CD4-positive, alpha-beta T cell treated with Interferon gamma for 1 hour (primary cell): ENCODE measurements around the gene ROBO3.

Experiments
- DNase-seq: peaks from one replicate; pipeline ENCODE4 v3.0.0-alpha.2; 2020

The ROBO3 gene

GRCh38 chr11:124865181-124865901, at the start of gene ROBO3:
ROBO3 (plus strand) TSS chr11:124865432; CDS start chr11:124865578, 146 bp downstream.
- DNase-seq, result no peak

- no peak for DNase-seq
Observed at GRCh38 chr11:124817036-124817435, 48.2 kb upstream of the ROBO3 start.

- no peak for DNase-seq
Observed at GRCh38 chr11:124821995-124822730, 43.1 kb upstream of the ROBO3 start.

- no peak for DNase-seq
Observed at GRCh38 chr11:124823512-124824376, 41.5 kb upstream of the ROBO3 start.

GRCh38 chr11:124825876-124826275, 39.4 kb upstream of the ROBO3 start:
- no peak for DNase-seq

GRCh38 chr11:124829986-124830385, 35.2 kb upstream of the ROBO3 start:
- DNase-seq, result no peak

GRCh38 chr11:124830749-124831148, 34.5 kb upstream of the ROBO3 start:
- DNase-seq, result no peak

GRCh38 chr11:124831897-124832296, 33.3 kb upstream of the ROBO3 start:
- no peak for DNase-seq

- no peak for DNase-seq
Observed at GRCh38 chr11:124832571-124832970, 32.7 kb upstream of the ROBO3 start.

GRCh38 chr11:124834526-124835180, 30.6 kb upstream of the ROBO3 start:
- DNase-seq, result no peak

- DNase-seq, result no peak
Observed at GRCh38 chr11:124835918-124836317, 29.3 kb upstream of the ROBO3 start.

- DNase-seq, result no peak
Observed at GRCh38 chr11:124837491-124837856, 27.8 kb upstream of the ROBO3 start.

GRCh38 chr11:124838805-124839127, 26.5 kb upstream of the ROBO3 start:
- no peak for DNase-seq

GRCh38 chr11:124839128-124839971, 25.9 kb upstream of the ROBO3 start:
- DNase-seq, result no peak

- no peak for DNase-seq
Observed at GRCh38 chr11:124839972-124840621, 25.1 kb upstream of the ROBO3 start.

GRCh38 chr11:124840666-124841065, 24.6 kb upstream of the ROBO3 start:
- no peak for DNase-seq

GRCh38 chr11:124841201-124841600, 24.0 kb upstream of the ROBO3 start:
- DNase-seq, result no peak

GRCh38 chr11:124841840-124842239, 23.4 kb upstream of the ROBO3 start:
- DNase-seq, result no peak

- no peak for DNase-seq
Observed at GRCh38 chr11:124842305-124842704, 22.9 kb upstream of the ROBO3 start.

- no peak for DNase-seq
Observed at GRCh38 chr11:124843616-124843910, 21.7 kb upstream of the ROBO3 start.

- no peak for DNase-seq
Observed at GRCh38 chr11:124844664-124845079, 20.6 kb upstream of the ROBO3 start.
